ENCODE data around the gene ATF2. TPM values are rescaled to one million over a fixed set of nuclear protein-coding genes. Genes with fewer than 3 reads are reported as not detected.

Gene ATF2, protein sequence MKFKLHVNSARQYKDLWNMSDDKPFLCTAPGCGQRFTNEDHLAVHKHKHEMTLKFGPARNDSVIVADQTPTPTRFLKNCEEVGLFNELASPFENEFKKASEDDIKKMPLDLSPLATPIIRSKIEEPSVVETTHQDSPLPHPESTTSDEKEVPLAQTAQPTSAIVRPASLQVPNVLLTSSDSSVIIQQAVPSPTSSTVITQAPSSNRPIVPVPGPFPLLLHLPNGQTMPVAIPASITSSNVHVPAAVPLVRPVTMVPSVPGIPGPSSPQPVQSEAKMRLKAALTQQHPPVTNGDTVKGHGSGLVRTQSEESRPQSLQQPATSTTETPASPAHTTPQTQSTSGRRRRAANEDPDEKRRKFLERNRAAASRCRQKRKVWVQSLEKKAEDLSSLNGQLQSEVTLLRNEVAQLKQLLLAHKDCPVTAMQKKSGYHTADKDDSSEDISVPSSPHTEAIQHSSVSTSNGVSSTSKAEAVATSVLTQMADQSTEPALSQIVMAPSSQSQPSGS
- total RNA-seq (2021; fragmentation: NEBNext Ultra II Directional; extraction: Animal tissue kit (Norgen Biotek cat#: 25700)) (43.1 and 46.5 TPM in 2 replicates), polyA plus RNA-seq (2011; rRNA removed) (17.5 and 31.2 TPM in 2 replicates), polyA minus RNA-seq (2011; rRNA and poly(A)+ RNA removed) (123 and 172 TPM in 2 replicates)
- polyA plus RNA-seq (2011; cell fraction: cytosol; rRNA removed) = 24.1 TPM
- 29.7 TPM for polyA plus RNA-seq (2011; cell fraction: nucleus; rRNA removed)
- polyA plus RNA-seq (2012, experiment 1 of 2) = 18.9 to 32.9 TPM (median 24.9 TPM) in 4 replicates
- 1.3 TPM for polyA plus RNA-seq (2012, experiment 2 of 2)
- 21.0 TPM for polyA plus RNA-seq (2013, experiment 1 of 2)
- polyA plus RNA-seq (2013, experiment 2 of 2) = 21.7 TPM
- 41.2 TPM for polyA minus RNA-seq (2011; cell fraction: cytosol; rRNA and poly(A)+ RNA removed)
- 149 TPM for polyA minus RNA-seq (2011; cell fraction: nucleus; rRNA and poly(A)+ RNA removed)
- long read RNA-seq, experiment 1, full-length matches to known transcripts = 6 of 25 reads
- long read RNA-seq, experiment 1, partial matches to known transcripts = 6 of 25 reads
- long read RNA-seq, experiment 1, other reads (novel, unspliced or antisense) = 13 of 25 reads
- long read RNA-seq, experiment 2, full-length matches to known transcripts = 10 of 20 reads
- long read RNA-seq, experiment 2, partial matches to known transcripts = 8 of 20 reads
- long read RNA-seq, experiment 2, other reads (novel, unspliced or antisense) = 2 of 20 reads

DNA sequence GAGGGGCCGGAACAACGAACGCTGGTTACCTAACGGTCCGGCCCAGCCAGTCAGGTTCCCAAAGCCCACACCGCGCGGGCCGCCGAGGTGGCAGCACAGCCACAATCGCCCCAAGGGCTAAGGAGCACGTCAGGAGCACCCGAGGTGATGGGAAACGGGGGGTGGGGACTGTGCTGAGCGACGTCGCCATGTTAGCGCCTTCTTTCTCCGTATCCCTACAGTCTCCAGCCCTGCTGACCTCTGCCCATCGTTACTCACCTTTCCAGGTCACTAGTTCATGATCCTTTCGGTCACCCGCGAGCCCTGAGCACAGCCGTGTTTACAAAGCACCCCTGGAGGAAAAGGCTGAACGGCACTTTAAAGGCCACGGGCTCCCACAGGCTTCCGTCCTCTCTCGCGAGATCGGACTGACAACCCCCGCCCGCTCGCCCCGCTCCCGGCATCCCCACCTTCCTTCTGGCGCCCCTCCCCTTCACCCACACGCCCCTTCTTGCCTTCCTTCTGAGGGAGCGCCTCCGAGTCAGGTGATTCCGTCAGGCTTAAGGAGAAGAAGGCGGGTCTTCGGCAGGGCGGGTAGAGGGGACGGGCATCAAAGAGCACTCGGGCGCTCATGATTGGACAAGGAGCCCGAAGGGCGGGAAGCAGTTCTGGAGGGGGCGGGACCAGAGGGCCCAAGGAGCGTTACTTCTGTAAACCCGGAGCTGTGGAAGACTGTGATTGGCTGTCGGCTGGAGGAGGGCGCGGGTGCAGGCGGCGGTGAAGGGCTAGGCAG is at the start of gene ATF2:
TSS of gene ATF2 (minus strand) at position 412 of the 772 bp plus-strand sequence. CDS start 31,760 bp downstream, outside the sequence.
- H3K27ac ChIP-seq (ENCODE audit: low read depth, low read length) = peak within 1 kb of the TSS; percentile 94
- peak within 1 kb of the TSS; percentile 99; the same call in 1 of the 2 replicates for H4K8ac ChIP-seq (ENCODE audit: extremely low read depth, insufficient read depth, low read length)
- peak within 1 kb of the TSS; percentile 16; the same call in 1 of the 2 replicates for H2AK5ac ChIP-seq (ENCODE audit: low read depth, low read length)
- no peaks in the 10 kb centered on the region for H3K23me2 ChIP-seq (ENCODE audit: low read depth, low read length)
- H4K5ac ChIP-seq (ENCODE audit: insufficient read length, low read depth, low read length) = peak within 1 kb of the TSS; percentile 96
- peak within 1 kb of the TSS; percentile 97 for H3K4ac ChIP-seq (replicated peaks; ENCODE audit: insufficient read length, low read depth, low read length)
- H3K79me1 ChIP-seq (ENCODE audit: low read depth, low read length) = no peaks in the 10 kb centered on the region; the same call in 1 of the 2 replicates
- no peak within 1 kb of the TSS for H3K23ac ChIP-seq (ENCODE audit: insufficient read length)
- no peaks in the 10 kb centered on the region for H3K36me3 ChIP-seq (ENCODE audit: control insufficient read depth in 2 of 4, insufficient read depth in 4 of 4, low read length in 3 of 4)
- peak within 1 kb of the TSS; percentile 85 for H3K56ac ChIP-seq (replicated peaks; ENCODE audit: insufficient read length, low read depth, low read length)
- WGBS, 2 experiments (ENCODE audit: extremely low coverage in 1 of 2, insufficient coverage in 1 of 2, insufficient read length in 1 of 2, insufficient replicate concordance in 2 of 2, low coverage in 1 of 2, low lambda C conversion rate in 2 of 2, missing lambda C conversion rate in 1 of 2) = 2% methylated on average over 39 of the region's 56 CpGs; no CpG with 5 or more reads in 1 of the 2 experiments
- H3K79me2 ChIP-seq (ENCODE audit: control insufficient read depth in 1 of 2, insufficient read depth in 2 of 2, low read length in 2 of 2) = peaks cover 14 to 53% of the 10 kb centered on the region in 2 experiments
- H3K4me3 ChIP-seq (ENCODE audit: extremely low read depth in 1 of 4, insufficient read depth in 2 of 4, low read depth in 3 of 4, low read length in 4 of 4) = peak within 1 kb of the TSS; percentile 90 to 100 (median 90)
- peak; percentile 92 to 100 for DNase-seq (ENCODE audit: low read depth in 1 of 2, low spot score in 2 of 2)
- H3K27me3 ChIP-seq (replicated peaks in 1 of 4; ENCODE audit: control insufficient read depth in 3 of 4, extremely low read depth in 1 of 4, insufficient read depth in 3 of 4, low read length in 3 of 4) = no peaks in the 10 kb centered on the region
- H2BK120ac ChIP-seq (replicated peaks; ENCODE audit: low read depth, low read length) = peak within 1 kb of the TSS; percentile 76
- ChIA-PET POLR2A (ENCODE audit: partially characterized antibody) (interaction anchor here (0.8 to 1.7 kb wide), 9 partner anchors 7 to 163 kb away, joined by 3 to 6 read pairs (median 3); partner anchors contain the start of gene CHN1), CTCF (ENCODE audit: partially characterized antibody) (interaction anchor here (0.6 to 1.3 kb wide), 2 partner anchors 11 to 62 kb away, joined by 3 read pairs; no protein-coding TSS in a partner anchor)
- peak within 1 kb of the TSS; percentile 100 for H2BK5ac ChIP-seq (ENCODE audit: low read depth, low read length)
- peak within 1 kb of the TSS; percentile 98 for H2BK12ac ChIP-seq (ENCODE audit: low read depth, low read length)
- peak within 1 kb of the TSS; percentile 86 for H4K91ac ChIP-seq (replicated peaks; ENCODE audit: insufficient read length, low read length)
- peak within 1 kb of the TSS; percentile 97 for H2AFZ ChIP-seq (ENCODE audit: low read length)
- H3K9me3 ChIP-seq (ENCODE audit: insufficient read depth in 2 of 2, low read depth in 1 of 2, low read length in 1 of 2) = no peaks in the 10 kb centered on the region; a peak in 1 of 4 replicates
- peaks cover 0 to 2% of the 10 kb centered on the region in 2 experiments for H4K20me1 ChIP-seq (replicated peaks in 1 of 2; ENCODE audit: control insufficient read depth in 1 of 2, insufficient read depth in 2 of 2, low read length in 2 of 2)
- peak within 1 kb of the TSS; percentile 100 for H3K18ac ChIP-seq (ENCODE audit: extremely low read depth, low read length)
- H2BK15ac ChIP-seq (ENCODE audit: low read length) = peak within 1 kb of the TSS; percentile 99
- peak; percentile 96 for FAIRE-seq
- H2BK20ac ChIP-seq (ENCODE audit: low read length) = peak within 1 kb of the TSS; percentile 75; the same call in 1 of the 2 replicates
- no peak within 1 kb of the TSS for H3K14ac ChIP-seq (ENCODE audit: insufficient read length)
- H3K9ac ChIP-seq (replicated peaks in 1 of 4; ENCODE audit: extremely low read depth in 1 of 4, low read depth in 3 of 4, low read length in 3 of 4) = peak within 1 kb of the TSS; percentile 83 to 99 (median 91)
- no peaks in the 10 kb centered on the region for H3K4me1 ChIP-seq (replicated peaks in 1 of 4; ENCODE audit: control insufficient read depth in 3 of 4, insufficient read depth in 4 of 4, low read length in 3 of 4)
- H3K4me2 ChIP-seq (ENCODE audit: insufficient read depth in 1 of 2, low read depth in 2 of 2, low read length in 2 of 2) = peak within 1 kb of the TSS; percentile 63 to 83
- no peak for TF ChIP-seq SP2 (IDR thresholded peaks at IDR 0.05; ENCODE audit: low read length)
- TF ChIP-seq RBBP5 (IDR thresholded peaks at IDR 0.05; ENCODE audit: borderline replicate concordance, low read depth, low read length) = peak; percentile 99
- peak; percentile 10 for TF ChIP-seq TAF7 (optimal IDR thresholded peaks at IDR 0.05; ENCODE audit: borderline replicate concordance, low read depth, low read length)
- no peak for TF ChIP-seq CEBPB (IDR thresholded peaks at IDR 0.05; ENCODE audit: low read depth, low read length)
- TF ChIP-seq CBX5 (IDR thresholded peaks at IDR 0.05; ENCODE audit: low read depth, low read length) = no peak
- TF ChIP-seq POU5F1 (IDR thresholded peaks at IDR 0.05; ENCODE audit: low read depth, low read length) = no peak
